ENCODE results near the gene ZBTB34.

DNA sequence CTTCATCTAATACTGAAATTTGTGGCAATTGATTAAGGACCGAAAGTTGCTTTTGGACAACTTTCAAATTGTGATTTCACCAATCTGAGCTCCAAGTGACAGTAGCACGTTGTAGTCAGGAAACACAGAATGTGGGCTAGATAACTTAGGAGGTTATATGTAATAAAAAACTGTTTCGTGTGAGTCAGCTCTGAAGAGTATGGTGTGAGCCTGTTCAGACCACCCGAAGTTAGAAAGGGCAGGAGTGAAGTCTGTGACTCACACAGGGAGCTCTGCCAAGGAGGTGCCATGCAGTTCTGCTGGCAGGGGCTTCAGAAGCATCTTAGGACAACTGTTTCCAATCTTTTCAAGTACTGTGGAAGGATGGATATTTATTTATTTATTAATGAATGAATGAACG is 16.4 kb upstream of the ZBTB34 start:
- TF ChIP-seq CTCF (conservative IDR thresholded peaks at IDR 0.05; ENCODE audit: low read depth, low read length) (no peak), MXI1 (IDR thresholded peaks at IDR 0.05; ENCODE audit: borderline replicate concordance, low read depth, low read length) (0 out of 2 replicates have a peak, but pooled peaks have one; percentile 31), POLR2A (IDR thresholded peaks at IDR 0.05; ENCODE audit: low read depth, low read length) (no peak), FOS (IDR thresholded peaks at IDR 0.05; ENCODE audit: low read depth, low read length) (peak; percentile 48; the same call in 1 of the 2 replicates), USF2 (IDR thresholded peaks at IDR 0.05; ENCODE audit: low read depth, low read length) (no peak), MAFK (IDR thresholded peaks at IDR 0.05; ENCODE audit: low read depth, low read length) (no peak), RFX5 (IDR thresholded peaks at IDR 0.05; ENCODE audit: low read depth, low read length) (no peak), CEBPB (IDR thresholded peaks at IDR 0.05; ENCODE audit: low read depth, low read length) (no peak), SMC3 (IDR thresholded peaks at IDR 0.05; ENCODE audit: low read depth, low read length) (no peak), RAD21 (IDR thresholded peaks at IDR 0.05; ENCODE audit: low read length) (no peak), MAZ (IDR thresholded peaks at IDR 0.05; ENCODE audit: borderline replicate concordance, low read depth, low read length) (no peak)
- TF ChIP-seq, protein P1, sequence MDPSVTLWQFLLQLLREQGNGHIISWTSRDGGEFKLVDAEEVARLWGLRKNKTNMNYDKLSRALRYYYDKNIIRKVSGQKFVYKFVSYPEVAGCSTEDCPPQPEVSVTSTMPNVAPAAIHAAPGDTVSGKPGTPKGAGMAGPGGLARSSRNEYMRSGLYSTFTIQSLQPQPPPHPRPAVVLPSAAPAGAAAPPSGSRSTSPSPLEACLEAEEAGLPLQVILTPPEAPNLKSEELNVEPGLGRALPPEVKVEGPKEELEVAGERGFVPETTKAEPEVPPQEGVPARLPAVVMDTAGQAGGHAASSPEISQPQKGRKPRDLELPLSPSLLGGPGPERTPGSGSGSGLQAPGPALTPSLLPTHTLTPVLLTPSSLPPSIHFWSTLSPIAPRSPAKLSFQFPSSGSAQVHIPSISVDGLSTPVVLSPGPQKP (IDR thresholded peaks at IDR 0.05; ENCODE audit: borderline replicate concordance, low read depth, low read length), result no peak
